HEK293T (cell line): Measurements from ENCODE around the gene SHISA6.

ENCODE experiments used
- ARNT ChIP-seq: fragments of 450-650 bp; IDR thresholded peaks from 2 replicates; pipeline ENCODE4 v1.6.1; 2017; ENCODE audit warnings: mild to moderate bottlenecking
- BHLHE40 ChIP-seq: fragments of 450-650 bp; IDR thresholded peaks from 2 replicates; pipeline ENCODE4 v1.6.1; 2016; ENCODE audit warnings: mild to moderate bottlenecking, moderate library complexity, borderline replicate concordance
- FOXA1 ChIP-seq: fragments of 450-650 bp; IDR thresholded peaks from 2 replicates; pipeline ENCODE4 v1.6.1; 2016; ENCODE audit warnings: mild to moderate bottlenecking
- FOXM1 ChIP-seq: fragments of 450-650 bp; IDR thresholded peaks from 2 replicates; pipeline ENCODE4 v1.6.1; 2017; ENCODE audit warnings: mild to moderate bottlenecking, borderline replicate concordance
- L3MBTL2 ChIP-seq: fragments of 450-650 bp; conservative IDR thresholded peaks from 2 replicates; pipeline ENCODE4 v1.6.1; 2016; ENCODE audit warnings: mild to moderate bottlenecking
- LEF1 ChIP-seq: fragments of 450-650 bp; IDR thresholded peaks from 2 replicates; pipeline ENCODE4 v1.6.1; 2017; ENCODE audit warnings: mild to moderate bottlenecking, borderline replicate concordance
- SP1 ChIP-seq: fragments of 450-650 bp; IDR thresholded peaks from 2 replicates; pipeline ENCODE4 v1.6.1; 2017
- SUZ12 ChIP-seq: fragments of 450-650 bp; IDR thresholded peaks from 2 replicates; pipeline ENCODE4 v1.6.1; 2016; ENCODE audit warnings: mild to moderate bottlenecking
- TARDBP ChIP-seq: fragments of 450-650 bp; IDR thresholded peaks from 2 replicates; pipeline ENCODE4 v1.6.1; 2016
- ZNF384 ChIP-seq: fragments of 450-650 bp; IDR thresholded peaks from 2 replicates; pipeline ENCODE4 v1.6.1; 2016

GRCh38 chr17:11240841-11241610, at the start of gene SHISA6:
- no peak for TF ChIP-seq FOXM1
- no peak for TF ChIP-seq L3MBTL2
- TF ChIP-seq TARDBP, result no peak
- no peak for TF ChIP-seq SP1
- no peak for TF ChIP-seq LEF1
- TF ChIP-seq SUZ12, result no peak
- TF ChIP-seq ARNT, result no peak
- no peak for TF ChIP-seq FOXA1
- TF ChIP-seq BHLHE40, result no peak
- no peak for TF ChIP-seq ZNF384
